ENCODE measurements around the gene FOXD4L6.
"Not testable (repeated sequence)": the region's sequence is repeated elsewhere in the genome, so short reads cannot be mapped to it uniquely, and the experiment has no call there.

Gene FOXD4L6

GRCh38 chr9:41128581-41128980 is at the start of gene FOXD4L6:
Gene FOXD4L6 (minus strand): TSS chr9:41128681. CDS start chr9:41128383, 298 bp downstream.
- DNase-seq (ENCODE audit: low read depth): not testable (repeated sequence)

- DNase-seq (ENCODE audit: low read depth): not testable (repeated sequence)
Measured at GRCh38 chr9:41174994-41175393, 46.5 kb upstream of the FOXD4L6 start.

GRCh38 chr9:41150116-41150515 is 21.6 kb upstream of the FOXD4L6 start:
- DNase-seq (ENCODE audit: low read depth): not testable (repeated sequence)

GRCh38 chr9:41141878-41142277 is 13.4 kb upstream of the FOXD4L6 start:
- not testable (repeated sequence) for DNase-seq (ENCODE audit: low read depth)

- not testable (repeated sequence) for DNase-seq (ENCODE audit: low read depth)
Measured at GRCh38 chr9:41126746-41127446, 1.6 kb downstream of the FOXD4L6 start.

GRCh38 chr9:41125936-41126335 is 2.5 kb downstream of the FOXD4L6 start:
- DNase-seq (ENCODE audit: low read depth): not testable (repeated sequence)

DNA sequence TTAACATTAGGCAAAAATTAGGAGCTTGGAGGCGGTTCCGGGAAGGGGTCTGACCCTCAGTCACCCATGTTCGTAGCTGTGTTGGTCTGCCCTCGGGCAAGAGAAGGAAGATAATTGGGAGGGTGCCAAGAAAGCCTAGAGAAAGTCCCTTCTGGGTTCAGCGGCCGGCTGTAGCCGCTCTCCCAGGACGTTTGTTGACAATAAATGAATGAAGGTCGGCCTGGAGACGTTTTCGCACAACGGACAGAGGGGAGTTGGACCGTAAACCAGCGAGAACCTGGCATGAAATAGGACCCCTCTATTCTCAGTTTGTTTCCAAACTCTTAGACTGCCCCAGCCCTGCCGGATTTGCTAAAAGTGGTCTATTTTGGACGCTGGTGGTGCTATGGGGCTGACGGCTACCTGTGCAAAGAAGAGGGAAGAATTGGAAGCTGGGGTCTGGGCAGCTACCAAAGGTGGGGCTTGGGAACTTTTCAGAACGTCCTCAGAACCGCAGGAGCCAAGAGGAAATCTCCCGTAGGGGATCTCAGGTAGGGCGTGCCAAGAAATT is 3.3 kb downstream of the FOXD4L6 start:
- not testable (repeated sequence) for DNase-seq (ENCODE audit: low read depth)

DNA sequence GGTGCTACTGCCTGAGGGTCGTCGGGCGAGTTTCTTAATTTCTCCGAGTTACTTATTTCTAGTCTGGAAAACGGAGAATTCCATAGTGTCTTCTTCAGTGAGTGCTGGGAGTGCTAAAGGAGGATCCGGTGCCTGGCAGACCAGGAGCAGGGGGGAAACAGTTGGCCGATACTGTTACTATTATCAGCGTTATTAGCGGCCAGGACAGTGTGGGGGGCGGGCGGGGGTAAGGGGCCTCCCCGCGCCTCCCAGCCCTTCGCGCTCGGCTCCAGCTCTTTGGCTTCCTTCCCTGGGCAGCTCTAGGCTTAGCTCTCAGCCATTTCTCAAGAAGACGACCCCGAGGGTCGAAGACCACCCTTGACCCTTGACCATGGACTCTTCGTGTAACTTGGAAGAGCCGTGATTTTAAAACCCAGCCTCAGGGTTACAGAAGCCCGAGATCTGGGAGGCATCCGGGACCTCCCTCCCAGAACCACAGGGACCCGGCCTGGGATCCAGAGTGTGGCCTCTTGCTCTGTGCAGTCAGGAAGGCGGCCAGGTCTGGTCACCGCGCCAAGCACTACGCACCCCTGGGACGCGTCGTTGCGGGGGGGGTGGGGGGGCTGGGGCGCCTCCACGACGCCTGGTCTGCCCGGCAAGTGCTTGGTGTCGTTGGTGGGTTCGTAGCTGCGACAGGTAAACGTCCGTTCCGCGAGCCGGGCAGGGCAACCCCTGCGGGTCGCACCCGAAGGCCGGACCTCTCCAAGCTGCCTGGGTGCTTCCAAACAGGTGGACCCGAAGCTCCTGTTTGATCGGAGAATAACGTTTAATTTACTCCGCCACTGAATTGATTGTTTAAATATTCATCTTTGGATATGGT is 4.0 kb downstream of the FOXD4L6 start:
- not testable (repeated sequence) for DNase-seq (ENCODE audit: low read depth)

DNA sequence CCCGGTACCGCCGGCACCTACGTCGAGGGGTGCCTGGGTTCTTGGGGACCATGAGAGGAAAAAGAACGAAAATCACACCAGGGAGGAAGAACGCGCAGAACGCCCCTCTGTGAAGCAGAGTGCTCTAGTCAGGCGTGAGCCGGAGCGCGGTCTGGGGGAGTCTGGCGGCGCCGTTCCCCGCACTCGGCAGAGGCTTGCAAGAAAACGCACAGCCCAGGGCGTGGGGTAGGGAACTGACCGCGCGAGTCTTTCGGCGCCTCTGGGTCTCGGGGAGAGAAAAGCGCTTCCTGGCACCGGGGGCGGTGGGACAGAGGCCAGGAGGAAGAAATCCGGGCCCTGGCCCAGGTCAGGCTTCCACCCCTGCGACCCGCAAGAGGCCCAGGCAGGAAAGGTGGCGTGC is 4.7 kb downstream of the FOXD4L6 start:
- not testable (repeated sequence) for DNase-seq (ENCODE audit: low read depth)

- not testable (repeated sequence) for DNase-seq (ENCODE audit: low read depth)
Measured at GRCh38 chr9:41123396-41123795, 5.1 kb downstream of the FOXD4L6 start.

DNA sequence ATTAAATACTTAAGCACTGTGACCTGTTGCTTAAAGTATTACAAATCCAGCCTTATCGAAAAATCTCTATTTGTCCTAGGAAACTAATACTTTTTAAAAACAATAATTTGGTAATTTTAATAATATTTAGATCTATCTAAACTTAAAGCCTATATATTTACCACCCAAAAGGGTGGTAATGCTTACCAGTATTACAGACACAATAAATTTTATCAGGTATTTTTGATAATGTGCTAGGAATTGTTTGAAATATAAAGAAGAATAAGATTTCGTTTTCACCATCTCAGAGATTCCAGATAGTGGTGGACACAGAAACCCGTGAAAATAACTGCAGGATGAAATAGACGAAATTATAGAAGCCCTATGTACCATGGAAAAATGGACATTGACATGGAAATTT is 7.8 kb downstream of the FOXD4L6 start:
- DNase-seq (ENCODE audit: low read depth): not testable (repeated sequence)

DNA sequence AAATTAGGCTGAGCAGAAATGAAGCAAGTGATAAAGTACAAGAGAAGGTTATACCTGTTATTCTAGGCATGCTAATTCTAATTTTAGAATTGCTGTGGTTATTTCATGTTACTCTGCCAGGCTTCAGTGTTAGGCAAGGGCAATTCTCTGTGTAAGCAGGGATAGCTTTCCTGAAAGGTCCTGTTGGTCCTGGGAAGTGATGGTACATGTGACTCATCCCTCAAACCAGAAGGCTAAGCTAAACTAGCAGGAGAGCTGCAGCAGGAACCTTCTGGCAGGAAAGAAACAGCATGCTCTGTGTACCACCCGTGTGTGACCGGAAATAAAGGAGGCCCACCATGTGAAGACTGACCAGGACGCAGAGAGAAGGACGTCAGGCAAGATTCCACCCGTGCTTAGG is 8.8 kb downstream of the FOXD4L6 start:
- not testable (repeated sequence) for DNase-seq (ENCODE audit: low read depth)

DNA sequence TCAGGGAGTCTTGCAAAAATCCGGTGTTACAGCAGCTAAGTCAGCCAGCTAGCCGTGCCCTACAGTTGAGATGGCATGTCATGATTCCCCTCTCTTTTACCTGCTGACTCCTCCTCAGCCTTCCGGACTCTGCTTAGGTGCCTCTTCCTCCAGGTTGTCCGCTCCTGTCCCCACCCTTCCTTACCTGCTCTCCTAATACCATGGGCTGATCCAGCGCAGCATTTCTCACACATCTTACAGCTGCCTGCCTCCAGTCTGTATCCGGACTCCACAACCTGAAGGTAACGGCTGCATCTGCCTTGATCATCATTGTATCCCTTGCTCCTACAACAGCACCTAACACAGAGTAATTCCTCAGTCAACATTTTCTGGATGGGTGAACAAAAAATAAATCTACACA is 9.2 kb downstream of the FOXD4L6 start:
- DNase-seq (ENCODE audit: low read depth): not testable (repeated sequence)

DNA sequence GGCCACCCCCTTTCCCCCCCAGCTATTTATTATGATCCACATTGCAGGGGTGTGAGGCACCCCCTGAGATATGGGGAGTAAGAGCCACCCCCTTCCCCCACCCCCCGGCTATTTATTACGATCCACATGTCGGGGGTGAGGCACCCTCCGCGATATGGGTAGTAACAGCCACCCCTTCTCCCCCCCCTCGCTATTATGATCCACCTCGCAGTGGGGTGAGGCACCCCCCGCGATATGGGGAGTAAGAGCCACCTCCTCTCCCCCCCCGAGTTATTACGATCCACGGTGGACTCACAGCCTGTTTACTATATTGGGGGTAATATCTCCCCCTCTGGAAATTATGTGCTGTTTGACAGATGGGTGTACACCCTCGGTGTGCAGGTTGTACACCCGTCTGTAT is 15.1 kb downstream of the FOXD4L6 start:
- DNase-seq (ENCODE audit: low read depth): not testable (repeated sequence)

- DNase-seq (ENCODE audit: low read depth): not testable (repeated sequence)
Measured at GRCh38 chr9:41111414-41111813, 17.1 kb downstream of the FOXD4L6 start.

DNA sequence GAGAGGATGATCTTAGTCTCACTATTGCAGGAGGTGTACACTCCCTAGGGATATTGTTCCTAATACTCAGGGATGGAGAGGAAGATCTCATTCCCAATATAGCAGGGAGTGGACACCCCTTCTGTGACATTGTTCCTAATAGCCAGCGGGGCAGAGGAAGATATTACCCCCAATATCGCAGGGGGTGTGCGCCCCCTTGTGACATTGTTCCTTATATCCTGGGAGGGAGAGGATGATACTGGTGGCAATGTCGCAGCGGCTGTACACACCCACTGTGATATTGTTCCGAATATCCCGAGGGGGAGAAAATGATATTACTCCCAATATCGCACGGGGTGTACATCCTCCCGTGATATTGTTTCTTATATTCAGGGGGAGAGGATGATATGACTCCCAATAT is 17.6 kb downstream of the FOXD4L6 start:
- DNase-seq (ENCODE audit: low read depth): not testable (repeated sequence)

DNA sequence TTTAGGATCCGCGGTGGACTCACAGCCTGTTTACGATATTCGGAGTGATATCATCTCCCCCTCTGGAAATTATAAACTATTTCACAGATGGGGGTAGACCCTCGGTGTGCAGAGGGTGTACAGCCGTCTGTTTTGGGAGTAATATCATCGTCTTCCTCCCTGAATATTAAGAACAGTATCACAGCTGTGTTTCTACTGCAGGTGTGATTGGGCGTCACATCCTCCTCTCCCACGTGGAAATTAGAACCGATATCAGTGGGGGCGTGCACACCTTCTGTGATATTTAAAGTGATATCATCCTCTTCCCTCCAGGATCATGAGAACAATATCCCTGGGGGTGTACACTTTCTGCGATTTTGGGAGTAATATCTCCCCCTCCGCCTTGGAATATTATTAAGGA is 19.2 kb downstream of the FOXD4L6 start:
- not testable (repeated sequence) for DNase-seq (ENCODE audit: low read depth)

GRCh38 chr9:41108816-41109215 is 19.7 kb downstream of the FOXD4L6 start:
- not testable (repeated sequence) for DNase-seq (ENCODE audit: low read depth)

DNA sequence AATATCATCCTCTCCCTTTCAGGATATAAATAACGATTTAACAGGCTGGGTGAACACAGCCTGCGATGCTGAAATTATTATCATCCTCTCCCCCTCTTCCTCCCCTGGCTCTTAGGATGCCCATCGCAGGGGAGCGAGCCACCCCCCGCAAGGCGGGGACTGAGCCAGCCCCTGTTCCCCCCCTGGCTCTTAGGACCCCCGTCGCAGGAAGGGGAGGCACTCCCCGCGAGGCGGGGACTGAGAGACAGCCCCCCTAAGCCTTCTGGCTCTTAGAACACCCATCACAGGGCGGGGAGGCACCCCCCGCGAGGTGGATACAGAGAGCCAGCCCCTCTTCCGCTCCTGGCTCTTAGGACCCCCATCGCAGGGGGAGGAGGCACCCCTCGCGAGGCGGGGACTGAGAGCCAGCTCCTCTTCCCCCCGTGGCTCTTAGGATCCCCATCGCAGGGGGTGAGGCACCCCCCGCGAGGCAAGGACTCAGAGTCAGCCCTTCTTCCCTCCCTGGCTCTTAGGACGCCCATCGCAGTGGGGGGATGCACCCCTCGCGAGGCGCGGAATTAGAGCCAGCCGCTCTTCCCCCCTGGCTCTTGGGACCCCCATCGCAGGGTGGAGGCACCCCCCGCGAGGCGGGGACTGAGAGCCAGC is 21.9 kb downstream of the FOXD4L6 start:
- not testable (repeated sequence) for DNase-seq (ENCODE audit: low read depth)

- DNase-seq (ENCODE audit: low read depth): not testable (repeated sequence)
Measured at GRCh38 chr9:41105557-41106253, 22.8 kb downstream of the FOXD4L6 start.

GRCh38 chr9:41104542-41104941 is 23.9 kb downstream of the FOXD4L6 start:
- DNase-seq (ENCODE audit: low read depth): not testable (repeated sequence)
